Neutrophil (primary cell): ENCODE data around the gene RELT.

Source experiments
- H3K27ac ChIP-seq: fragments of 200-600 bp; sonication (generic); 2 replicates; pipeline ENCODE4 v1.5.1; 2016; ENCODE audit warnings: mild to moderate bottlenecking, moderate library complexity
- H3K27me3 ChIP-seq: fragments of 200-600 bp; sonication (generic); 2 replicates; pipeline ENCODE4 v1.6.0; 2016; ENCODE audit warnings: mild to moderate bottlenecking
- H3K36me3 ChIP-seq: fragments of 200-600 bp; sonication (generic); 2 replicates; pipeline ENCODE4 v1.5.1; 2017
- H3K4me1 ChIP-seq, 2 experiments: fragments of 200-600 bp in 1 of 2; sonication (generic) in 1 of 2; 1 replicate in 1 of 2; 2 replicates in 1 of 2; pipeline versions ENCODE4 v1.5.1 to v1.6.1; 2013 to 2016; ENCODE audit warnings: low read depth in 1 of 2, low read length in 1 of 2, mild to moderate bottlenecking in 1 of 2, moderate library complexity in 1 of 2; ENCODE audit not compliant: control insufficient read depth in 1 of 2, insufficient read depth in 1 of 2
- H3K4me3 ChIP-seq, 2 experiments: fragments of 200-600 bp in 1 of 2; sonication (generic) in 1 of 2; 1 replicate in 1 of 2; 2 replicates in 1 of 2; pipeline ENCODE4 v1.5.1; 2013 to 2016; ENCODE audit warnings: low read depth in 1 of 2, low read length in 1 of 2, mild to moderate bottlenecking in 1 of 2, moderate library complexity in 1 of 2
- H3K9me3 ChIP-seq: fragments of 200-600 bp; sonication (generic); 2 replicates; pipeline ENCODE4 v1.5.1; 2016
- TF ChIP-seq, protein P1 (sequence below): fragments of 200-600 bp; sonication (generic); IDR thresholded peaks from 2 replicates; pipeline ENCODE4 v1.5.1; 2016; ENCODE audit warnings: antibody characterized with exemption

RELT gene

DNA sequence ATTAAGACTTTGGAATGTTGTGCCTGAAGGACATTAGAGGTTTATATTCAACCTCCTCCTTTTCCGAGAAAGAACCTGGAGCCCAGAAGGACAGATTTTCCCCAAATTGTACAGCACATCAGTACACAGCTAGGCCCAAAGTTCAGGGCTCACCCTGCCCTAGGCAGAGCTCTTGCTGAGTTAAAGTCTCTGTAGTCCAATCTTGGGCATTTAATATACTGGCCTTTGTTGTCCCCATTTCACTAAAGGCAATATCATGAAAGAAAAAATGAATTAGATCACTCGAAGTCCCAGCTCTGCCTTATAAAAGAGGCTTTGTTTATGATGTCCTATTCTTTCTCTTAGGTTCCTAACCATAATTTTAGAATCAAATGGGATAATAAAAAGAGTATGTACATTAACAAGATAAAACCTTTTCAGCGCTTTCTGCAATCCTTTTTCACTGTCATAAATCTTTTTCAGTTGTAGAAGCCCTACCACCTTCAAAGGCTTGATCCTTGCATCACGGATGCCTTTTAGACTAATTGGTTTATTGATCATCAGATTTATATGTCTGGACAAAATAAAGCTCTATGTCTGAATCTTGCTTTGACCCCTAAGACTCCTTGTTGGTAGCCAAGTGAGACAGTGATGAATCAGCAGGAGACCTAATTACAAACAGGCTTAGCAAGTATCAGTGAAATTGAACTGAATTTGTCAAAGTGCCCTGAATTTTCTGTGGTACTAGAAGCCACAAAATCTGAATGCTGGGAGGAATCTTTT is 39.8 kb downstream of the RELT start:
- no peak overlapping the region for H3K4me3 ChIP-seq
- peak overlapping the region; percentile 74 for H3K27ac ChIP-seq
- no peaks in the 10 kb centered on the region for H3K27me3 ChIP-seq
- H3K4me1 ChIP-seq, result peaks cover 52 to 76% of the 10 kb centered on the region in 2 experiments
- peaks cover 85% of the 10 kb centered on the region for H3K36me3 ChIP-seq
- TF ChIP-seq, protein P1, sequence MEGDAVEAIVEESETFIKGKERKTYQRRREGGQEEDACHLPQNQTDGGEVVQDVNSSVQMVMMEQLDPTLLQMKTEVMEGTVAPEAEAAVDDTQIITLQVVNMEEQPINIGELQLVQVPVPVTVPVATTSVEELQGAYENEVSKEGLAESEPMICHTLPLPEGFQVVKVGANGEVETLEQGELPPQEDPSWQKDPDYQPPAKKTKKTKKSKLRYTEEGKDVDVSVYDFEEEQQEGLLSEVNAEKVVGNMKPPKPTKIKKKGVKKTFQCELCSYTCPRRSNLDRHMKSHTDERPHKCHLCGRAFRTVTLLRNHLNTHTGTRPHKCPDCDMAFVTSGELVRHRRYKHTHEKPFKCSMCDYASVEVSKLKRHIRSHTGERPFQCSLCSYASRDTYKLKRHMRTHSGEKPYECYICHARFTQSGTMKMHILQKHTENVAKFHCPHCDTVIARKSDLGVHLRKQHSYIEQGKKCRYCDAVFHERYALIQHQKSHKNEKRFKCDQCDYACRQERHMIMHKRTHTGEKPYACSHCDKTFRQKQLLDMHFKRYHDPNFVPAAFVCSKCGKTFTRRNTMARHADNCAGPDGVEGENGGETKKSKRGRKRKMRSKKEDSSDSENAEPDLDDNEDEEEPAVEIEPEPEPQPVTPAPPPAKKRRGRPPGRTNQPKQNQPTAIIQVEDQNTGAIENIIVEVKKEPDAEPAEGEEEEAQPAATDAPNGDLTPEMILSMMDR, result no peak
- no peaks in the 10 kb centered on the region for H3K9me3 ChIP-seq

DNA sequence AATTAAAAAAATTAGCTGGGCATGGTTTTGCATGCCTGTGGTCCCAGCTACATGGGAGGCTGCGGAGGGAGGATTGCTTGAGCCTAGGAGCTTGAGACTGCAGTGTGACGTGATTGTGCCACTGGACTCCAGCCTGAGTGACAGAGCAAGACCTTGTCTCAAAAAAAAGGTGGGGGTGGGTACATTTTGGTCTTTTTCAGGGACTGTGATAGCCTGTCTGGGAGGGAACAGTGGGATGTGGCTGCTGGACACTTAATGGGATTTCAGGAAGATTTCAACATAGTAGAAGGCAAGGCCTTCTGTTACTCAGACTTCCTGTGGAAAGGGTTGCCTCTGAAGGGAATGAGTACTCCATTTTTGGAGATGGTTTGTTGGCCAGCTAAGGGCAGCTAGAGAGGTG is 40.6 kb downstream of the RELT start:
- peak overlapping the region; percentile 74 for H3K27ac ChIP-seq
- peaks cover 87% of the 10 kb centered on the region for H3K36me3 ChIP-seq
- H3K27me3 ChIP-seq, result no peaks in the 10 kb centered on the region
- TF ChIP-seq, protein P1, result no peak
- H3K4me1 ChIP-seq, result peaks cover 52 to 72% of the 10 kb centered on the region in 2 experiments
- H3K4me3 ChIP-seq, result no peak overlapping the region
- no peaks in the 10 kb centered on the region for H3K9me3 ChIP-seq

DNA sequence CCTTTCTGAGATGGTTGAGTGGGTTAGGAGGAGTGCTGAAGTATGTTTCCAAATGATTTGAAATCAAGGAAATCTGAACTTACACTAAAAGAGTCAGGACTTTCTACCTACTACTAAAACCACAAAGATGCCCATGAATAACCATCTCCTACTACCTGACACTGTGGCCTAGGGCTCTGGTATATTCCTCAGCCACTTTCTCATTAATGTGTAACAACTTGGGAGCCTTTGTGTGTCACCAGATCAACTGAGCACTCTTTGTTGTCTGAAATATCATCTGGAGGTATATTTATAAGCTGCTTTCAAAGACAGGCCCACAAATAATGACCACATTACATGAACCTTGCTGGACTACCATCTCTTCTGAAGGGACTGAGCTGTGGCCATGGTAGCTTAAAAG is 43.9 kb downstream of the RELT start:
- Histone ChIP-seq H3K27ac (peak overlapping the region; percentile 62), H3K27me3 (no peaks in the 10 kb centered on the region), H3K9me3 (no peaks in the 10 kb centered on the region), H3K36me3 (peaks cover 73% of the 10 kb centered on the region), H3K4me1 (peaks cover 44 to 60% of the 10 kb centered on the region in 2 experiments), H3K4me3 (no peak overlapping the region)
- TF ChIP-seq, protein P1, result no peak

DNA sequence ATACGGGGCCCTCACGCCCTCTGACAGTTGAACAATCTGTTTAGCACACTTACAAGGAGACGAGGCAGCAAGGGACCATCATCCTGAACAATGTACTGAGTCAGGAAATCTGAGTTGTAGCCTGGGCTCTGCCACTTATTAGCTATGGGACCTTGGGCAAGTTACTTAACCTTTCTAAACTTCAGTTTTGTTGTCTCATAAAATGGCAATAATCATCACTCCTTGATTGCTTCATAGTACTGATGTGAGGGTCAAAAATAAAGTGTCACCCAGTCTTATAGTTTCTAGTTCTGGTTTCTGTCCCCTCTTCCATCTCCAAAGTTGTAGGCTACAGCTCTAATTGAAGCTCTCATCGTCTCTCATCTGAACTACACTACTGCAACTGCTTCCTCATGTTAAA is 46.7 kb downstream of the RELT start:
- Histone ChIP-seq H3K9me3 (no peaks in the 10 kb centered on the region), H3K27ac (peak overlapping the region; percentile 75), H3K36me3 (peaks cover 47% of the 10 kb centered on the region), H3K27me3 (no peaks in the 10 kb centered on the region), H3K4me3 (no peak overlapping the region), H3K4me1 (peaks cover 37 to 47% of the 10 kb centered on the region in 2 experiments)
- TF ChIP-seq, protein P1, result no peak

DNA sequence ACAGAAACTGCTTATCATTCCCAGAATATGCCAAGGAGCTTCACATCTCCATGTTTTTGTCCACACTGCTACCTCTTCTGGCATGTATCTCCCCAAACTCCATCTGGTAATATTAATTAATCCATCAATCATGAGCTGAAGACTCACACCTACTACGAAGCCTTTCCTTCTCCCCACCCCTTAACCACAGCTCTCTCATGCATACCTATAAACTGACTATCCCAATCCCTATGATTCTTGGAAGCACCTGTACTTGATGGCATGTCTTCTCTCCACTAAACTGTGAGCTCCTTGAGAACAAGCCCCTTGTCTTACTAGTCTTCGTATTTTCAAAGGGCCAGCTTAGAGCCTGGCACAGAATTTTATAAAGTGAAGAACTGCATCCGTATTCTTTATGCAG is 47.3 kb downstream of the RELT start:
- Histone ChIP-seq H3K9me3 (no peaks in the 10 kb centered on the region), H3K27ac (peak overlapping the region; percentile 75), H3K4me1 (peaks cover 37 to 44% of the 10 kb centered on the region in 2 experiments), H3K27me3 (no peaks in the 10 kb centered on the region), H3K36me3 (peaks cover 41% of the 10 kb centered on the region), H3K4me3 (no peak overlapping the region)
- TF ChIP-seq, protein P1, result no peak
